ENCODE results near the gene ATOX1. TPM values are rescaled to one million over a fixed set of nuclear protein-coding genes. Genes with fewer than 3 reads are reported as not detected.
"Not testable (repeated sequence)": the region's sequence is repeated elsewhere in the genome, so short reads cannot be mapped to it uniquely, and the experiment has no call there.

Gene ATOX1
- 16.5 TPM for total RNA-seq

- DNase-seq: peak; percentile 91
These were observed at the start of gene ATOX1 for GRCh38 chr5:151758430-151759241. Gene ATOX1 (minus strand): TSS chr5:151758631. CDS start chr5:151758551, 80 bp downstream.

DNA sequence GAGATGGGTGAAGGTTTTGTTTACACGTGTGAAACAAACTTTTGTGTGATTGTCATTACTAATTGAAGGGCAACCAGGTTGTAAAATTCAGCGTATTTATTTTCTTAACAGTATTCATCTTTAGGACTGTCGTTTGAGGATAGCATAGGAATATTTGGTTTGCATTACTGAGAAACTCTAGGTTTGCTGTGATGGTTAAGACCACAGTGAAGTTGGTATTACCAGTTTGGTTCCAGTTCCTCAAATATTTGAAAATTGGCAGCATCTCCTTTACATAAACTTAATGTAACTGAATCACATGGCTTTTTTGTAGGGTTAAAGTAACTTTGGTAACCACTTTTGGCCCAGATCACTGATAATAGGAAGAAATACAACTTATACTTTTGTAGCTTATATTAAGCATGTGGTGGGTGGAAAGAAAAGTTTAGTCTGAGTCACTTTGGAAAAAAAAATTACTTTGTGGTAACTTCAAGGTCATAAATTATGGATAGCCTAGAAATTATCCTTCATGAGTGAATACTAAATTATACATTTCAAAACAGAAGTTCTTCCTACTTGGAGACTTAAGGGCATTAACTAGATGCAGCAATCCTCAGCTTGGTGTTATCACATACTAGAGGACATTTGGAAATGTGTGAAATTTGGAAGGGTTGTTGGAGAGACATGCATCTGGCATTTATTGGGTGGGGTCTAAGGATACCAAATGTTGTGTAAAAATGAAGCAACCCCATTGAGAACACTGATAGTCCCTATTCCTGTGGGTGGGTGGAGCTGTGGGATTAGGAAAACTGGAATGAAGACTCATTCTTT, 47.2 kb upstream of the ATOX1 start:
- DNase-seq: no peak

GRCh38 chr5:151800532-151800931, 42.1 kb upstream of the ATOX1 start:
- DNase-seq: no peak

DNA sequence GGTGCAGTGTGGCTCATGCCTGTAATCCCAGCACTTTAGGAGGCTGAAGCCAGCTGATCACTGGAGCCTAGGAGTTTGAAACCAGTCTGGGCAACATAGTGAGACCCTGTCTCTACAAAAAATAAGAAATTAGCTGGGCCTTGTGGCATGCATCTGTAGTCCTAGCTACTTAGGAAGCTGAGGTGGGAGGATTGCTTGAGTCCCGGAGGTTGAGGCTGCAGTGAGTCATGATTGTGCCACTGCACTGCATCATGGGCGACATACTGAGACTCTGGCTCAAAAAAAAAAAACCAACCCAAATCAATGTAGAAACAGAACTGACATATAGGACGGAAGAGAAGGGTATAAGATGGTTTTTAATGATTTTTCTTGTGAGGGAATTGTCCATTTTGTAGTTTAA, 41.0 kb upstream of the ATOX1 start:
- no peak for DNase-seq

DNA sequence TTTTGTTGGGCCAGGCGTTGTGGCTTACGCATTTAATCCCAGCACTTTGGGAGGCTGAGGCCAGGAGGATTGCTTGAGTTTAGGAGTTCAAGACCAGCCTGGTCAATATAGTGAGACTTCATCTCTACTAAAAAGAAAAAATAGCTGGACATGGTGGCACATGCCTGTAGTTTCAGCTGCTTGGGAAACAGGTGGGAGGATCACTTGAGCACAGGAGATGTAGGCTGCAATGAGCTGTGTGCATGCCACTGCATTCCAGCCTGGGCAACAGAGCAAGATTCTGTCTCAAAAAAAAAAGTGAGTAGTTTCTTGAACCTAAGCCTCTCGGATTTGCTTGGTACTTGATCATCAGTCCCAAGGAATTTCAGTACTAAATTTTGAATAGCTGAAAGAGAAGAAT, 40.2 kb upstream of the ATOX1 start:
- DNase-seq: no peak

DNA sequence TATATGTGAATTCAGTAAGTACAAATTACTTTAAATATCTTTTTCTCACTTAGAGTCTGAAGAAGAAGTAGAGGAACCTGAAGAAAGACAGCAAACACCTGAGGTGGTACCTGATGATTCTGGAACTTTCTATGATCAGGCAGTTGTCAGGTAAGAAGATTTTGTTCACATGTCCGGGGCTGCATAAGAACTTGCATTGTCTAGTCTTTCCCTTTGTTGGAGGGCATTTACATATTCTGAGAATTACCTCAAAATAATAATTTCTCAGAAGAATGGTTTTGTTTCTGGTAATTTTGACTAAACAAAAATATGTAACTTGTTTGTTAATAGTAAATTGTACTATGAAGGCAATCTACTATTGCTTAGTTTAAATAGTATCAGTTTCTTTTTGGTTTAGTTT, 37.0 kb upstream of the ATOX1 start:
- no peak for DNase-seq

DNA sequence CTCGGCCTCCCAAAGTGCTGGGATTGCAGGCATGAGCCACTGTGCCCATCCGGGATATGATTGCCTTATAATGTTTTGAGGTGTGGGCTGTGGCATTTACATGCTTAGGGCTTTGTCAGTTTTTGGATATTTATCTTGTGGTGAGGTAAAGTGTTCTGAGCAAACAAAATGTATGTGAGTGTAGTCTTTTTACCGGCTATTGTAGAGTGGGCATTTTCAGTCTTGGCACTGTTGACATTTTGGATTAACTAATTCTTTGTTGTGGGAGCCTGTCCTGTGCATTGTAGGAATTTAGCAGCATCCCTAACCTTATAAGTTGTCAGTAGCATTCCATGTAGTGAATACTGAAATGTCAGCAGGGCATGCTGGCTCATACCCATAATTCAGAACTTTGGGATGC, 34.9 kb upstream of the ATOX1 start:
- no peak for DNase-seq

DNA sequence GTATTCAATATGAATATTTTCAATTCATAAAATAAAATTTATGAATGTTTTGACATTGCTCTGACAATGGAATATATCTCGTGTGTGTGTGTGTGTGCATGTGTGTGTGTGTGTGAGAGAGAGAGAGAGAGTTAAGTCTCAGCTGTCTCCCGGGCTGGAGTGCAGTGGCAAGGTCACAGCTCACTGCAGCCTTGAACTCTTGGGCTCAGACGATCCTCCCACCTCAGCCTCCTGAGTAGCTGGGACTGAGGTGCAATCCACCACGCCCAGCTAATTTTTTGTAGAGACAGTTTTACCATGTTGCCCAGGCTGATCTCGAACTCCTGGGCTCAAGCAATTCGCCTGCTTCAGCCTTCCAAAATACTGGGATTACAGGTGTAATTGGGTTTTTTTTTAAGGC, 29.4 kb upstream of the ATOX1 start:
- no peak for DNase-seq

GRCh38 chr5:151786468-151786867, 28.0 kb upstream of the ATOX1 start:
- DNase-seq: no peak

- DNase-seq: no peak
These were observed 25.7 kb upstream of the ATOX1 start for GRCh38 chr5:151784141-151784540.

DNA sequence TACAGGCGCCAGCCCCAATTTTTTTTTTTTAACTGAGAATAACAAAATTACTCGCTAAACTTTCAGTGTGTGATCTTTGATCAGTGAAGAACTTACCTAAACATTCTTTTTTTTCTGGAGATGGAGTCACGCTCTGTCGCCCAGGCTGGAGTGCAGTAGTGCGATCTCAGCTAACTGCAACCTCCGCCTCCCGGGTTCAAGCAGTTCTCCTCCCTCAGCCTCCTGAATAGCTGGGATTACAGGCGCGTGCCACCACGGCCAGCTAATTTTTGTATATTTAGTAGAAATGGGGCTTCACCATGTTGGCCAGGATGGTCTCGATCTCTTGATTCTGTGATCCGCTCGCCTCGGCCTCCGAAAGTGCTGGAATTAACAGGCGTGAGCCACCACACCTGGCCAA, 25.2 kb upstream of the ATOX1 start:
- DNase-seq: not testable (repeated sequence)

GRCh38 chr5:151781201-151781600, 22.8 kb upstream of the ATOX1 start:
- no peak for DNase-seq

DNA sequence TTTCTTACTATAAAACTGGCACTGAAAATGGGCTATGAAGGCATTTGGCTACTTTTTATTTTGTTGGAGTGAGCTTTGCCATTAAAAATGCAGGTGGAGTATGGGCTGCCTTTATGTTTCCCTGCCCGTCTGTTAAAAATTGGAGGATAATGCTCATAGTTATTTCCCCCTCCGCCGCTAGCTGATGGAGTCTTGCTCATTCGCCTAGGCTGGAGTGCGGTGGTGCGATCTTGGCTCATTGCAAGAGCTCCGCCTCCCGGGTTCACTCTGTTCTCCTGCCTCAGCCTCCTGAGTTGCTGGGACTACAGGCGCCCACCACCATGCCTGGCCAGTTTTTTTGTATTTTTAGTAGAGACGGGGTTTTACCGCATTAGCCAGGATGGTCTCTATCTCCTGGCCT, 21.9 kb upstream of the ATOX1 start:
- DNase-seq: no peak

- DNase-seq: no peak
These were observed 21.2 kb upstream of the ATOX1 start for GRCh38 chr5:151779531-151780125.

- no peak for DNase-seq
These were observed 16.7 kb upstream of the ATOX1 start for GRCh38 chr5:151775025-151775606.

GRCh38 chr5:151773951-151774350, 15.5 kb upstream of the ATOX1 start:
- no peak for DNase-seq

DNA sequence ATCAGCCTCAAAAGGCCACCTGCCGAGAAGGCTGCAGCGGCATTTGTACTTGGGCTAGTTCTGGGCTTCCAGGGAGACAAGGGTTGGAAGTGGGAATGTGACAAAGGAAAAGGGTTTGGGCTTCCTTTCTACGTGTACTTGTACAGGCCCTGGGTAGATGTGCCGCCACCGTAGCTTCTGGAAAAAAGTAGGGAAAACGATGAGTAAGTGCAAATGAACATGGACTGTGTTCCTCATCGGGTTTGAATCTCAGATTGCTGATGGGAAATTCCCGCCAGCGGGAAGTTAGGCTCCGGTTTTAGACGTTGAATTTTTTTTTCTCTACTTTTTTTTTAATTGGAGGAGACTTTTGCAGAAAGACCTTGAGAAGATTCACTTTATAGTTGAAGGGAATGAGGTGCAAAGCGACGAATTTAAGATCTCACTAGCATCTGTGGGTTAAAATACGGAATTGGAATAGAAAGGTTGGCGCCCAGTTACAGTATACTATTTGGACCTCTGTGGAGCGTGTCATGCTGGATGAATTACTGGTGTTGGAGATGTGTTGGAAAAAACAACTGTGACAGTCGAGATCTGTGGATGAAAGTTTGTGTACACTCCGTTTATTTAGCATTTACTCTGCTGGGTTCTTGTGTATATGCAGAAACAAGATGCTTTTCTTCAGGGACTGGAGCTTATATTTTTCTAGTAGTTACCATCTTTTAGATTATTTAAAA, 14.6 kb upstream of the ATOX1 start:
- no peak for DNase-seq

GRCh38 chr5:151772029-151772845, 13.8 kb upstream of the ATOX1 start:
- peak; percentile 26 for DNase-seq

DNA sequence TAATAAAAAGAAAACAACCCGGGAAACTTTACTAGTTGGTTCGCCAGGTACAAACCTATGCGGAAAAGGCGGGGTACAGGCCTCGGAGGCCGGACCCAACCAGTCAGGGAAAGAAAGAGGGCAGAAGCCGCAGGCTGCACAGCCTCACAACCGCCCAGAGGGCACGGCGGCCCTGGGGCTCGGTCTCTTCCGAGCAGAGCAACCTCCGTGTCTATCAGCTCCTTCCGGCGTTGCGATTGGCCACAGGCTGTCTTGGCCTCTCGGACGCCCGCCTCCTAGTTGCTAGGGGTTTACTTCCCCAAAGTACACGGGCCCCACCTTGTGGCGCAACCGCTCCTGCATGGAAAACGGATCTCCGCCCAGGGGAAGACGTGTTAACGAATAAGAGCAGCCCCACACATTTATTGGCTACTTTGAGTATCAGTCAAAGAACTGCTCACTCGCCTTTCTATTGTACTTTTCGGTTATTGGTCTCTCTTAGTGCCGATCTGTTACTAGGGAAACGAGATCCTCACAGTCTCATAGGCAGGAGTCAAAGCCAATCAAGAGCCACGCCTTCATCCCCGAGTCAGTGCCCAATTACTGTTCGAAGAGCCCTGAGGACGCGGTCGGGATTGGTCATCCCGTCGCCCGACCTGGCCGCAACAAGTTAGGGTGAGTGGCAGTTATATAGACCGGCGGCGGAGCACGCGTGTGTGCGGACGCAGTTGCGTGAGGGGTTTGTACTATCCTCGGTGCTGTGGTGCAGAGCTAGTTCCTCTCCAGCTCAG, 13.0 kb upstream of the ATOX1 start, which contains the start of gene G3BP1:
TSS of gene G3BP1 (plus strand) at position 696 of the 770 bp plus-strand sequence. CDS start 14,667 bp downstream, outside the sequence.
- DNase-seq: peak; percentile 100
